GM12878 (cell line): ENCODE measurements around the gene FAM20B. TPM values are rescaled to one million over a fixed set of nuclear protein-coding genes. Genes with fewer than 3 reads are reported as not detected.

Source experiments
- ATAC-seq: fragments of 200-7000 bp; cut with Tn5 transposase; 3 replicates; pipeline ENCODE4 v1.9.1; 2020; ENCODE audit warnings: mild to moderate bottlenecking, moderate library complexity
- BruUV-seq: library from RNA; stranded (reverse); fragments of 400-500 nt; replicated peaks from 2 replicates; lab custom pipeline; 2021; lab: Mats Ljungman, UMichigan
- CTCF ChIA-PET: fragments of 300-600 bp; sonication (Branson Sonifier 250); formaldehyde crosslinking; extraction: SDS; loops from one replicate; lab custom pipeline; 2021; ENCODE audit warnings: inconsistent platforms; lab: Yijun Ruan, JAX
- POLR2A ChIA-PET: fragments of 350-600 bp; formaldehyde crosslinking; extraction: SDS; loops from one replicate; lab custom pipeline; 2021; ENCODE audit warnings: inconsistent platforms; lab: Charles Lee
- RAD21 ChIA-PET: fragments of 300-600 bp; sonication (Branson Sonifier 250); formaldehyde crosslinking; loops from one replicate; lab custom pipeline; 2023; ENCODE audit warnings: antibody characterized with exemption; ENCODE audit not compliant: unreplicated experiment; lab: Charles Lee
- SMC1A ChIA-PET: fragments of 300-600 bp; sonication (Branson Sonifier 250); formaldehyde crosslinking; loops from one replicate; lab custom pipeline; 2023; ENCODE audit not compliant: unreplicated experiment, uncharacterized antibody; lab: Charles Lee
- DNase-seq: peaks from one replicate; pipeline ENCODE4 v3.0.0-alpha.2; 2011; ENCODE audit warnings: low read depth, low spot score
- FAIRE-seq: peaks from 3 replicates; lab custom pipeline; 2011; peaks lifted over from hg19 to GRCh38; lab: Jason Lieb, UNC
- H2AFZ ChIP-seq: 2 replicates; pipeline ENCODE4 v1.6.0; 2011; ENCODE audit warnings: low read depth, low read length, control low read depth; ENCODE audit not compliant: control insufficient read depth
- H3K27ac ChIP-seq: 2 replicates; pipeline ENCODE4 v1.5.1; 2011; ENCODE audit warnings: control low read depth; ENCODE audit not compliant: control insufficient read depth, insufficient read depth
- H3K27me3 ChIP-seq, 2 experiments: replicated peaks in 1 of 2; 2 replicates each; pipeline versions ENCODE4 v1.6.0 to v1.6.1; 2011; ENCODE audit warnings: low read length in 1 of 2; ENCODE audit not compliant: control insufficient read depth in 2 of 2, insufficient read depth in 2 of 2
- H3K36me3 ChIP-seq, 2 experiments: 2 replicates each; pipeline ENCODE4 v1.5.1; 2011; ENCODE audit warnings: low read length in 1 of 2; ENCODE audit not compliant: control insufficient read depth in 2 of 2, insufficient read depth in 2 of 2
- H3K4me1 ChIP-seq: 2 replicates; pipeline ENCODE4 v1.6.1; 2011; ENCODE audit warnings: mild to moderate bottlenecking, low read length, moderate library complexity, mixed read lengths; ENCODE audit not compliant: control insufficient read depth, insufficient read depth
- H3K4me2 ChIP-seq: 2 replicates; pipeline ENCODE4 v1.6.0; 2011; ENCODE audit warnings: control low read depth; ENCODE audit not compliant: control insufficient read depth, insufficient read depth
- H3K4me3 ChIP-seq: fragments of 200-600 bp; sonication (generic); 2 replicates; pipeline ENCODE4 v1.5.1; 2016
- H3K79me2 ChIP-seq: 2 replicates; pipeline ENCODE4 v1.6.0; 2011; ENCODE audit warnings: low read length; ENCODE audit not compliant: control insufficient read depth, insufficient read depth
- H3K9ac ChIP-seq: 2 replicates; pipeline ENCODE4 v1.8.0; 2011; ENCODE audit warnings: low read length, control low read depth, mixed read lengths; ENCODE audit not compliant: control insufficient read depth, insufficient read depth
- H3K9me3 ChIP-seq: replicated peaks from 3 replicates; pipeline ENCODE4 v1.5.1; 2011; ENCODE audit warnings: mild to moderate bottlenecking, low read length; ENCODE audit not compliant: control insufficient read depth, insufficient read depth
- H4K20me1 ChIP-seq: 2 replicates; pipeline ENCODE4 v1.6.0; 2011; ENCODE audit not compliant: control insufficient read depth, insufficient read depth
- WGBS: methylation state at CpG from one replicate; pipeline ENCODE4 v1.1.6; 2016; ENCODE audit warnings: low lambda C conversion rate; ENCODE audit not compliant: insufficient replicate concordance, insufficient coverage; ENCODE audit errors: missing lambda C conversion rate; 5-methylcytosine and 5-hydroxymethylcytosine counted together
- in situ Hi-C: fragments of 300-500 bp; cut with MboI; formaldehyde crosslinking; loops from 9 replicates; pipeline ENCODE4 v1.14.3; 2018; ENCODE audit warnings: mixed read lengths
- intact Hi-C: fragments of 100-400 bp; cut with micrococcal nuclease; formaldehyde crosslinking; loops from one replicate; pipeline ENCODE4 v1.14.2; 2022; ENCODE audit not compliant: unreplicated experiment
- polyA plus RNA-seq, 11 experiments: library from polyadenylated mRNA; depleted of rRNA in 4 of 11; unstranded in 6 of 11; stranded (reverse) in 5 of 11; fragments of >200 nt; fragmentation: Nextera tagmentation in 4 of 11; fragmentation: Illumina TruSeq in 1 of 11; extraction: Ambion mirVana in 4 of 11; extraction: Trizol in 1 of 11; gene quantifications; 1 replicate in 1 of 11; 2 replicates in 10 of 11; pipeline versions ENCODE4 v1.2.1 to v1.2.3, GENCODE V29; 2011 to 2016; ENCODE audit warnings: inconsistent platforms in 2 of 11, missing spikeins in 2 of 11, low read depth in 1 of 11
- total RNA-seq, 4 experiments: library from RNA; depleted of rRNA in 3 of 4; stranded (reverse); fragments of >200 nt in 3 of 4; fragmentation: Illumina TruSeq in 1 of 4; extraction: Trizol in 1 of 4; gene quantifications; 2 replicates each; pipeline versions ENCODE4 v1.2.1 to v1.2.3, GENCODE V29; 2013 to 2021
- TF ChIP-seq, protein P1 (sequence below): fragments of 450-650 bp; formaldehyde crosslinking; IDR thresholded peaks from 2 replicates; pipeline ENCODE4 v1.5.0; 2022; ENCODE audit warnings: mild to moderate bottlenecking, missing genetic modification characterization

The FAM20B gene
- total and polyA plus RNA-seq, 10 of the 15 experiments (the other 5 are each of a cell fraction or from before 2014, with no cell fraction given) = 2.4 to 25.6 (median 12.8) TPM

DNA sequence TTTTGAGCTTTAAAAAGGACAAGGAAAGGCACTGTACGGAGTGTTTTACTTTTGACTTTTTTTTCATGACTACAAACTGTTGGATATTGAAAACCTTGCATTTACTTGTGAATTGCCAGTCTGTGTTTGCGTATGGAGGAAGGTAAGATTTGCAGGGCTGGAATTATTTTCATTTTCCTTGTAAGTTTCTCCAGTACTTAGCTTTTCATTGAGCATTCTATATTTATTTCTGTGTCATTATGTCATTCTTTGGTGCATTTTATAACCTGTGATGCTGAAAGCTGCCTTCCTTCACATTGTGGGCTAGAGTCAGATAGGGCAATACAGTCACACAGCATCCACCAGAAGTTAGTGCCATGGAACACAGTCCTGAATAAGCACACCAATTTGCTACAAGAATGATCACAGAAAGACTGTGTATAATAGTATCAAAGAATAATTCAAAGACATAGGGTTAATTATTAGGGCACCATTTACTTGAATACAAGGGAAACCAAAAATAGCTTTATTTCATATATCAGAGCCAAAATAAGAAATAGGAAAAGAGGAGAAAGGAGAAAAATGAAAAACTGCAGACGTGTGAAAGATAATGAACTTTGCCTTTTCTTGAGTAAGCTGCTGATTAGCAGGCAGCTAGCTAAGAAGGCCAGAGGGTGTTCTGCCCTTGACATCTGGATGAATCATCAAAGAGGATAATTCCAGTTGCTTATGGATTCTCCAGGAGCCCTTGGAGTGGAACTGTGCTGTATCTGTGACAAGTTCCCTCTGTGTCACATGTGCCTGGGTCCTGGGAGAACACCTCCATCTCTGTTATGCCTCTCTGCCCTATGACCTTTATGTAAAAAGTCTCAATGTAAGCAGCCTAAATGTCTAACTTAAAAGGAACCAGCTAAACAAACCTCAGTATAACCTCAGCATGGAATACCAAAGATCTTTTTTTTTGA lies 8.0 kb upstream of the FAM20B start:
- FAIRE-seq = no peak

More for the DNA sequence above, 8.0 kb upstream of the FAM20B start:
- Histone ChIP-seq H3K4me3 (no peak overlapping the region), H3K36me3 (no peaks in the 10 kb centered on the region), H3K79me2 (no peaks in the 10 kb centered on the region), H3K4me2 (no peak overlapping the region), H3K9me3 (no peaks in the 10 kb centered on the region), H3K27ac (no peak overlapping the region), H3K27me3 (peaks cover 0 to 3% of the 10 kb centered on the region in 2 experiments; a peak in 2 of 4 replicates), H2AFZ (no peak overlapping the region), H4K20me1 (no peaks in the 10 kb centered on the region), H3K9ac (no peak overlapping the region), H3K4me1 (no peaks in the 10 kb centered on the region)
- TF ChIP-seq, protein P1, sequence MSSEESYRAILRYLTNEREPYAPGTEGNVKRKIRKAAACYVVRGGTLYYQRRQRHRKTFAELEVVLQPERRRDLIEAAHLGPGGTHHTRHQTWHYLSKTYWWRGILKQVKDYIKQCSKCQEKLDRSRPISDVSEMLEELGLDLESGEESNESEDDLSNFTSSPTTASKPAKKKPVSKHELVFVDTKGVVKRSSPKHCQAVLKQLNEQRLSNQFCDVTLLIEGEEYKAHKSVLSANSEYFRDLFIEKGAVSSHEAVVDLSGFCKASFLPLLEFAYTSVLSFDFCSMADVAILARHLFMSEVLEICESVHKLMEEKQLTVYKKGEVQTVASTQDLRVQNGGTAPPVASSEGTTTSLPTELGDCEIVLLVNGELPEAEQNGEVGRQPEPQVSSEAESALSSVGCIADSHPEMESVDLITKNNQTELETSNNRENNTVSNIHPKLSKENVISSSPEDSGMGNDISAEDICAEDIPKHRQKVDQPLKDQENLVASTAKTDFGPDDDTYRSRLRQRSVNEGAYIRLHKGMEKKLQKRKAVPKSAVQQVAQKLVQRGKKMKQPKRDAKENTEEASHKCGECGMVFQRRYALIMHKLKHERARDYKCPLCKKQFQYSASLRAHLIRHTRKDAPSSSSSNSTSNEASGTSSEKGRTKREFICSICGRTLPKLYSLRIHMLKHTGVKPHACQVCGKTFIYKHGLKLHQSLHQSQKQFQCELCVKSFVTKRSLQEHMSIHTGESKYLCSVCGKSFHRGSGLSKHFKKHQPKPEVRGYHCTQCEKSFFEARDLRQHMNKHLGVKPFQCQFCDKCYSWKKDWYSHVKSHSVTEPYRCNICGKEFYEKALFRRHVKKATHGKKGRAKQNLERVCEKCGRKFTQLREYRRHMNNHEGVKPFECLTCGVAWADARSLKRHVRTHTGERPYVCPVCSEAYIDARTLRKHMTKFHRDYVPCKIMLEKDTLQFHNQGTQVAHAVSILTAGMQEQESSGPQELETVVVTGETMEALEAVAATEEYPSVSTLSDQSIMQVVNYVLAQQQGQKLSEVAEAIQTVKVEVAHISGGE (CRISPR knock-in tag) = no peak
- SMC1A ChIA-PET = interaction anchor here (0.6 to 1.7 kb wide), 5 partner anchors 10 to 420 kb away, joined by 3 read pairs; no protein-coding TSS in a partner anchor
- 14% methylated on average over 3 of the region's 3 CpGs for WGBS
- in situ Hi-C loops = no loop called here
- no peak for ATAC-seq
- no TSS peak for BruUV-seq
- DNase-seq = no peak
- RAD21 ChIA-PET = no interaction called here
- CTCF ChIA-PET = interaction anchor here (0.6 to 3.0 kb wide), 4 partner anchors 10 to 437 kb away, joined by 3 to 15 read pairs (median 4); no protein-coding TSS in a partner anchor
- POLR2A ChIA-PET = interaction anchor here (1.8 kb wide), 1 partner anchor 17 kb away, joined by 4 read pairs; no protein-coding TSS in a partner anchor
- intact Hi-C loops = no loop called here
